ENCODE measurements around the gene CEBPZOS. TPM values are rescaled to one million over a fixed set of nuclear protein-coding genes. Genes with fewer than 3 reads are reported as not detected.

CEBPZOS gene
- total RNA-seq, 1 experiment from 2014 or later: 1.5 TPM

GRCh38 chr2:37189452-37190153 lies 6.7 kb upstream of the CEBPZOS start:
- peaks cover 0 to 4% (median 0%) of the 10 kb centered on the region in 3 experiments; a peak in 1 of 7 replicates for H3K36me3 Mint-ChIP-seq (ENCODE audit: insufficient read depth in 1 of 3, low read depth in 3 of 3)
- Histone ChIP-seq H3K27me3 (ENCODE audit: insufficient read depth, low read length) (no peaks in the 10 kb centered on the region), H4K20me1 (ENCODE audit: control insufficient read depth, insufficient read depth, insufficient read length) (no peaks in the 10 kb centered on the region), H4K5ac (ENCODE audit: insufficient read length, low read depth, low read length) (no peak overlapping the region), H3K4me2 (ENCODE audit: insufficient read depth, insufficient read length, low read length) (no peak overlapping the region), H2AFZ (ENCODE audit: low read length) (no peak overlapping the region), H3K27ac (ENCODE audit: insufficient read length, low read depth, low read length) (peak overlapping the region; percentile 28), H3K14ac (ENCODE audit: insufficient read depth, low read length) (no peak overlapping the region), H3K4ac (ENCODE audit: low read depth, low read length) (no peak overlapping the region), H3K23ac (ENCODE audit: insufficient read length, low read depth, low read length) (no peak overlapping the region), H3K79me2 (ENCODE audit: insufficient read depth, low read length) (no peaks in the 10 kb centered on the region), H2BK20ac (ENCODE audit: low read depth, low read length, poor library complexity, severe bottlenecking) (no peak overlapping the region), H2BK15ac (ENCODE audit: low read depth, low read length) (no peak overlapping the region), H4K8ac (replicated peaks; ENCODE audit: insufficient read length, low read depth, low read length) (no peak overlapping the region), H2BK5ac (ENCODE audit: insufficient read length, low read length) (no peak overlapping the region), H2BK12ac (ENCODE audit: insufficient read length, low read depth, low read length) (no peak overlapping the region), H2BK120ac (ENCODE audit: low read depth, low read length, poor library complexity, severe bottlenecking) (no peak overlapping the region), H3K4me1 (ENCODE audit: insufficient read depth, low read length) (peaks cover 12% of the 10 kb centered on the region; the same call in 1 of the 2 replicates), H3K79me1 (ENCODE audit: insufficient read depth, low read depth, low read length, poor library complexity, severe bottlenecking) (no peaks in the 10 kb centered on the region), H3K9me3 (ENCODE audit: control insufficient read depth, low read depth, low read length) (no peaks in the 10 kb centered on the region), H3K56ac (ENCODE audit: insufficient read length, low read depth, low read length) (no peak overlapping the region), H3K23me2 (ENCODE audit: insufficient read length, low read depth, low read length, poor library complexity, severe bottlenecking) (no peaks in the 10 kb centered on the region), H3T11ph (ENCODE audit: low read length) (no peak overlapping the region), H3K18ac (ENCODE audit: insufficient read length, low read depth, low read length) (no peak overlapping the region), H2AK5ac (ENCODE audit: insufficient read length, low read length) (no peak overlapping the region), H4K91ac (ENCODE audit: insufficient read length, low read depth, low read length) (no peak overlapping the region), H3K9ac (ENCODE audit: extremely low read depth, insufficient read length, low read length) (no peak overlapping the region)
- no CpG with 5 or more reads among the region's 6 CpGs for whole genome bisulfite sequencing (ENCODE audit: extremely low coverage, insufficient read length, low lambda C conversion rate)
- peak; percentile 47; the same call in 1 of the 3 replicates for TF ChIP-seq CTCF (conservative IDR thresholded peaks at IDR 0.05)
- H3K27me3 Mint-ChIP-seq (ENCODE audit: low read depth): no peaks in the 10 kb centered on the region
- H3K9me3 Mint-ChIP-seq: no peaks in the 10 kb centered on the region
- peak; percentile 82 for DNase-seq
- peaks cover 57 to 58% of the 10 kb centered on the region in 2 experiments for H3K4me1 Mint-ChIP-seq
- H3K27ac Mint-ChIP-seq: peak overlapping the region; percentile 12 to 91 (median 85); a peak in 6 of 7 replicates
- 0 out of 5 replicates have a peak overlapping the region, but pooled peaks of 1 of the 2 experiments have one; percentile 31 for H3K4me3 Mint-ChIP-seq
